Measurements from ENCODE around the gene AMH. TPM values are rescaled to one million over a fixed set of nuclear protein-coding genes. Genes with fewer than 3 reads are reported as not detected.
A peak's percentile ranks its signal among the peaks of the same experiment; 100 is the strongest.

Gene AMH
- total and polyA plus RNA-seq, 2 of the 4 experiments (the other 2 are of a cell fraction): 0.86 TPM; not detected in 1

- no peak overlapping the region for H4K91ac ChIP-seq (ENCODE audit: insufficient read depth, low read depth, low read length)
- in situ Hi-C loops (cut with MboI; ENCODE audit: low sequenced_read_pairs): no loop called here
- no peak overlapping the region; the same call in 1 of the 2 replicates for H3K4ac ChIP-seq (ENCODE audit: low read depth, low read length)
- no peak overlapping the region for H3K4me3 ChIP-seq (ENCODE audit: insufficient read depth, low read depth, low read length)
- H3K4me1 ChIP-seq (ENCODE audit: control insufficient read depth, insufficient read depth, low read length): peaks cover 5% of the 10 kb centered on the region
- CTCF ChIA-PET: no interaction called here
- H3K9me1 ChIP-seq (ENCODE audit: insufficient read depth, low read length): peaks cover 2% of the 10 kb centered on the region; the same call in 1 of the 2 replicates
- H3K27me3 ChIP-seq (ENCODE audit: control insufficient read depth, insufficient read depth, low read length): no peaks in the 10 kb centered on the region
- no peaks in the 10 kb centered on the region for H3K9me3 ChIP-seq (ENCODE audit: control insufficient read depth, insufficient read depth, low read length)
- peaks cover 47% of the 10 kb centered on the region for H3K36me3 ChIP-seq (ENCODE audit: control insufficient read depth, insufficient read depth, low read length)
- POLR2A ChIA-PET (ENCODE audit: unreplicated experiment): no interaction called here
- H2BK120ac ChIP-seq (ENCODE audit: low read depth, low read length): no peak overlapping the region
- no peak overlapping the region for H2BK5ac ChIP-seq (ENCODE audit: low read depth, low read length, poor library complexity, severe bottlenecking)
- TF ChIP-seq CHD1 (IDR thresholded peaks at IDR 0.05; ENCODE audit: low read depth, low read length): no peak
- no peak for TF ChIP-seq USF2 (IDR thresholded peaks at IDR 0.05; ENCODE audit: low read depth, low read length)
- no peak for TF ChIP-seq CTCF (conservative IDR thresholded peaks at IDR 0.05; ENCODE audit: low read depth, low read length)
- no peak overlapping the region for H4K5ac ChIP-seq (ENCODE audit: low read depth, low read length)
- intact Hi-C loops (cut with micrococcal nuclease): no loop called here
- no peak overlapping the region for H3K4me2 ChIP-seq (ENCODE audit: low read depth, low read length)
- peaks cover 27% of the 10 kb centered on the region for H4K20me1 ChIP-seq (ENCODE audit: insufficient read depth, low read length)
- no peak overlapping the region for H2AK5ac ChIP-seq (ENCODE audit: low read depth, low read length)
- no peak overlapping the region for H3K27ac ChIP-seq (ENCODE audit: insufficient read depth, low read length)
- H4K8ac ChIP-seq (ENCODE audit: low read depth in 2 of 2, low read length in 2 of 2): no peak overlapping the region
- peak overlapping the region; percentile 38 for H2AFZ ChIP-seq (replicated peaks; ENCODE audit: low read length, poor library complexity)
- no peak overlapping the region for H3K56ac ChIP-seq (ENCODE audit: extremely low read depth, insufficient read depth, low read length)
- BruUV-seq (replicated peaks): no TSS peak
- 78% methylated on average over 5 of the region's 30 CpGs; no CpG with 5 or more reads in 1 of the 2 experiments for WGBS, 2 experiments (ENCODE audit: extremely low coverage in 2 of 2, insufficient read length in 1 of 2)
- H2BK15ac ChIP-seq (ENCODE audit: low read depth, low read length): no peak overlapping the region
- dilution Hi-C loops (cut with HindIII; ENCODE audit: low sequenced_read_pairs, unreplicated experiment): no loop called here
- H3K14ac ChIP-seq (replicated peaks; ENCODE audit: low read depth, low read length): no peak overlapping the region
- peak overlapping the region; percentile 68 for H2AK9ac ChIP-seq (replicated peaks; ENCODE audit: low read depth, low read length, poor library complexity)
- no peak overlapping the region for H3K23ac ChIP-seq (ENCODE audit: low read depth, low read length)
- H3K79me1 ChIP-seq (ENCODE audit: low read depth in 1 of 2, low read length in 2 of 2): peaks cover 9 to 49% of the 10 kb centered on the region in 2 experiments
- no peak overlapping the region for H3K9ac ChIP-seq (ENCODE audit: low read depth, low read length)
- H2BK20ac ChIP-seq (ENCODE audit: low read depth, low read length): no peak overlapping the region
- H3K18ac ChIP-seq (ENCODE audit: low read depth, low read length): no peak overlapping the region
- no peak for DNase-seq
- no peak for ATAC-seq (ENCODE audit: low read depth)
These were observed 16.6 kb upstream of the AMH start for GRCh38 chr19:2232286-2233151.

Data from IMR-90 (cell line).